Parathyroid adenoma (tissue), 2 donors: Measurements from ENCODE around the gene OBSCN.

Source experiments
- H2AFZ ChIP-seq: fragments of 300-600 bp; sonication (generic); one replicate; pipeline ENCODE4 v1.7.0; 2017; ENCODE audit warnings: antibody characterized with exemption, mild to moderate bottlenecking
- H3K27ac ChIP-seq: fragments of 300-600 bp; sonication (generic); one replicate; pipeline ENCODE4 v1.7.0; 2017
- H3K27me3 ChIP-seq: fragments of 300-600 bp; sonication (generic); one replicate; pipeline ENCODE4 v1.7.0; 2017; ENCODE audit warnings: low read length; ENCODE audit not compliant: control insufficient read depth, insufficient read depth
- H3K36me3 ChIP-seq: fragments of 300-600 bp; sonication (generic); one replicate; pipeline ENCODE4 v1.7.0; 2017; ENCODE audit warnings: low read length; ENCODE audit not compliant: control insufficient read depth, insufficient read depth
- H3K4me1 ChIP-seq: fragments of 300-600 bp; sonication (generic); one replicate; pipeline ENCODE4 v1.7.0; 2017; ENCODE audit warnings: control low read depth
- H3K4me2 ChIP-seq: fragments of 300-600 bp; sonication (generic); one replicate; pipeline ENCODE4 v1.7.0; 2017; ENCODE audit warnings: low read length
- H3K4me3 ChIP-seq: fragments of 300-600 bp; sonication (generic); one replicate; pipeline ENCODE4 v1.7.0; 2017; ENCODE audit warnings: low read depth, low read length
- H3K79me2 ChIP-seq: fragments of 300-600 bp; sonication (generic); one replicate; pipeline ENCODE4 v1.7.0; 2017; ENCODE audit warnings: control low read depth
- H3K9ac ChIP-seq: fragments of 300-600 bp; sonication (generic); one replicate; pipeline ENCODE4 v1.7.0; 2017; ENCODE audit warnings: mild to moderate bottlenecking
- H3K9me3 ChIP-seq: fragments of 300-600 bp; sonication (generic); one replicate; pipeline ENCODE4 v1.7.0; 2017; ENCODE audit warnings: low read length; ENCODE audit not compliant: control insufficient read depth
- TF ChIP-seq, protein P1 (sequence below): fragments of 300-600 bp; sonication (generic); IDR thresholded peaks from one replicate; pipeline ENCODE4 v1.7.0; 2017; ENCODE audit warnings: antibody characterized with exemption, mild to moderate bottlenecking
- donor health status: primary hyperparathyroidism.

Gene OBSCN

DNA sequence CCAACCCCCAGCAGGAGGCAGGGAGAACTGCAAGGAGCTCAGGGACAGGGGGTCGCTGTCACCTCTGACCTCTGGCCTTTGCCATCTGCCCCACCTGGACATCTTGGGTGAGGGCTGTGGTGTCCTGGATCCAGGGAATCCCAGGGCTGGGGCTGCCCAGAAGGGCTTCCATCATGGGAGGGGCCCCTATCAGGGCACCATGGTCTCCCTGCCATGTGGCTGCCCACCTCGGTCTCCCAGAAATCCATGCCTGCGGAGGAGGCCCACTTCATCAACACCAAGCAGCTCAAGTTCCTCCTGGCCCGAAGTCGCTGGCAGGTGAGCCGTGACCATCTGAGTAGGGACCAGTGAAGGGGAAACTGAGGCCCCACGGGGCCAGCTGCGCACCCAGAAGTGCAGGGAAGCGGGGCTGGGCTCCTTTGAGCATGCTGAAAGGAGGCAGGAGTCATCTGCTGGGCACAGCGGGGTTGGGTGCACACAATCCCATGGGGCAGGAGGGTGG lies 162.6 kb downstream of the OBSCN start:
- no peaks in the 10 kb centered on the region for H3K36me3 ChIP-seq
- TF ChIP-seq, protein P1, sequence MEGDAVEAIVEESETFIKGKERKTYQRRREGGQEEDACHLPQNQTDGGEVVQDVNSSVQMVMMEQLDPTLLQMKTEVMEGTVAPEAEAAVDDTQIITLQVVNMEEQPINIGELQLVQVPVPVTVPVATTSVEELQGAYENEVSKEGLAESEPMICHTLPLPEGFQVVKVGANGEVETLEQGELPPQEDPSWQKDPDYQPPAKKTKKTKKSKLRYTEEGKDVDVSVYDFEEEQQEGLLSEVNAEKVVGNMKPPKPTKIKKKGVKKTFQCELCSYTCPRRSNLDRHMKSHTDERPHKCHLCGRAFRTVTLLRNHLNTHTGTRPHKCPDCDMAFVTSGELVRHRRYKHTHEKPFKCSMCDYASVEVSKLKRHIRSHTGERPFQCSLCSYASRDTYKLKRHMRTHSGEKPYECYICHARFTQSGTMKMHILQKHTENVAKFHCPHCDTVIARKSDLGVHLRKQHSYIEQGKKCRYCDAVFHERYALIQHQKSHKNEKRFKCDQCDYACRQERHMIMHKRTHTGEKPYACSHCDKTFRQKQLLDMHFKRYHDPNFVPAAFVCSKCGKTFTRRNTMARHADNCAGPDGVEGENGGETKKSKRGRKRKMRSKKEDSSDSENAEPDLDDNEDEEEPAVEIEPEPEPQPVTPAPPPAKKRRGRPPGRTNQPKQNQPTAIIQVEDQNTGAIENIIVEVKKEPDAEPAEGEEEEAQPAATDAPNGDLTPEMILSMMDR = no peak
- H3K4me2 ChIP-seq = no peak overlapping the region
- no peak overlapping the region for H2AFZ ChIP-seq
- H3K9me3 ChIP-seq = no peaks in the 10 kb centered on the region
- H3K27ac ChIP-seq = no peak overlapping the region
- H3K27me3 ChIP-seq = no peaks in the 10 kb centered on the region
- no peak overlapping the region for H3K4me3 ChIP-seq
- peaks cover 4% of the 10 kb centered on the region for H3K4me1 ChIP-seq
- no peaks in the 10 kb centered on the region for H3K79me2 ChIP-seq
- H3K9ac ChIP-seq = no peak overlapping the region

DNA sequence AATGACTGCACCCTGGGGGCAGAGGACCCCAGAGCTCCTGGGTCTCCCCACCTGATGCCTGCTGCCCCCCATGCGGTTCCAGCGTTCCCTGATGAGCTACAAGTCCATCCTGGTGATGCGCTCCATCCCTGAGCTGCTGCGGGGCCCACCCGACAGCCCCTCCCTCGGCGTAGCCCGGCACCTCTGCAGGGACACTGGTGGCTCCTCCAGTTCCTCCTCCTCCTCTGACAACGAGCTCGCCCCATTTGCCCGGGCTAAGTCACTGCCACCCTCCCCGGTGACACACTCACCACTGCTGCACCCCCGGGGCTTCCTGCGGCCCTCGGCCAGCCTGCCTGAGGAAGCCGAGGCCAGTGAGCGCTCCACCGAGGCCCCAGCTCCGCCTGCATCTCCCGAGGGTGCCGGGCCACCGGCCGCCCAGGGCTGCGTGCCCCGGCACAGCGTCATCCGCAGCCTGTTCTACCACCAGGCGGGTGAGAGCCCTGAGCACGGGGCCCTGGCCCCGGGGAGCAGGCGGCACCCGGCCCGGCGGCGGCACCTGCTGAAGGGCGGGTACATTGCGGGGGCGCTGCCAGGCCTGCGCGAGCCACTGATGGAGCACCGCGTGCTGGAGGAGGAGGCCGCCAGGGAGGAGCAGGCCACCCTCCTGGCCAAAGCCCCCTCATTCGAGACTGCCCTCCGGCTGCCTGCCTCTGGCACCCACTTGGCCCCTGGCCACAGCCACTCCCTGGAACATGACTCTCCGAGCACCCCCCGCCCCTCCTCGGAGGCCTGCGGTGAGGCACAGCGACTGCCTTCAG lies 163.3 kb downstream of the OBSCN start:
- Histone ChIP-seq H3K9ac (no peak overlapping the region), H3K4me3 (no peak overlapping the region), H3K27ac (no peak overlapping the region), H3K36me3 (no peaks in the 10 kb centered on the region), H3K27me3 (no peaks in the 10 kb centered on the region), H3K4me2 (no peak overlapping the region), H3K4me1 (peaks cover 4% of the 10 kb centered on the region), H3K79me2 (no peaks in the 10 kb centered on the region), H3K9me3 (no peaks in the 10 kb centered on the region), H2AFZ (no peak overlapping the region)
- TF ChIP-seq, protein P1 = no peak

DNA sequence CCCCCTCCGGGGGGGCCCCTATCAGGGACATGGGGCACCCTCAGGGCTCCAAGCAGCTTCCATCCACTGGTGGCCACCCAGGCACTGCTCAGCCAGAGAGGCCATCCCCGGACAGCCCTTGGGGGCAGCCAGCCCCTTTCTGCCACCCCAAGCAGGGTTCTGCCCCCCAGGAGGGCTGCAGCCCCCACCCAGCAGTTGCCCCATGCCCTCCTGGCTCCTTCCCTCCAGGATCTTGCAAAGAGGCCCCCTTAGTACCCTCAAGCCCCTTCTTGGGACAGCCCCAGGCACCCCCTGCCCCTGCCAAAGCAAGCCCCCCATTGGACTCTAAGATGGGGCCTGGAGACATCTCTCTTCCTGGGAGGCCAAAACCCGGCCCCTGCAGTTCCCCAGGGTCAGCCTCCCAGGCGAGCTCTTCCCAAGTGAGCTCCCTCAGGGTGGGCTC lies 163.9 kb downstream of the OBSCN start:
- no peak overlapping the region for H3K27ac ChIP-seq

DNA sequence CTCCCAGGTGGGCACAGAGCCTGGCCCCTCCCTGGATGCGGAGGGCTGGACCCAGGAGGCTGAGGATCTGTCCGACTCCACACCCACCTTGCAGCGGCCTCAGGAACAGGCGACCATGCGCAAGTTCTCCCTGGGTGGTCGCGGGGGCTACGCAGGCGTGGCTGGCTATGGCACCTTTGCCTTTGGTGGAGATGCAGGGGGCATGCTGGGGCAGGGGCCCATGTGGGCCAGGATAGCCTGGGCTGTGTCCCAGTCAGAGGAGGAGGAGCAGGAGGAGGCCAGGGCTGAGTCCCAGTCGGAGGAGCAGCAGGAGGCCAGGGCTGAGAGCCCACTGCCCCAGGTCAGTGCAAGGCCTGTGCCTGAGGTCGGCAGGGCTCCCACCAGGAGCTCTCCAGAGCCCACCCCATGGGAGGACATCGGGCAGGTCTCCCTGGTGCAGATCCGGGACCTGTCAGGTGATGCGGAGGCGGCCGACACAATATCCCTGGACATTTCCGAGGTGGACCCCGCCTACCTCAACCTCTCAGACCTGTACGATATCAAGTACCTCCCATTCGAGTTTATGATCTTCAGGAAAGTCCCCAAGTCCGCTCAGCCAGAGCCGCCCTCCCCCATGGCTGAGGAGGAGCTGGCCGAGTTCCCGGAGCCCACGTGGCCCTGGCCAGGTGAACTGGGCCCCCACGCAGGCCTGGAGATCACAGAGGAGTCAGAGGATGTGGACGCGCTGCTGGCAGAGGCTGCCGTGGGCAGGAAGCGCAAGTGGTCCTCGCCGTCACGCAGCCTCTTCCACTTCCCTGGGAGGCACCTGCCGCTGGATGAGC lies 164.5 kb downstream of the OBSCN start:
- H3K36me3 ChIP-seq = no peaks in the 10 kb centered on the region
- no peak overlapping the region for H3K27ac ChIP-seq
- no peaks in the 10 kb centered on the region for H3K9me3 ChIP-seq
- no peaks in the 10 kb centered on the region for H3K79me2 ChIP-seq
- H3K4me3 ChIP-seq = no peak overlapping the region
- TF ChIP-seq, protein P1 = no peak
- no peaks in the 10 kb centered on the region for H3K27me3 ChIP-seq
- H3K4me1 ChIP-seq = peaks cover 4% of the 10 kb centered on the region
- no peak overlapping the region for H3K9ac ChIP-seq
- H3K4me2 ChIP-seq = no peak overlapping the region
- H2AFZ ChIP-seq = peak overlapping the region; percentile 19

More for the DNA sequence above, 163.9 kb downstream of the OBSCN start:
- no peaks in the 10 kb centered on the region for H3K27me3 ChIP-seq
- no peak overlapping the region for H2AFZ ChIP-seq
- H3K79me2 ChIP-seq = no peaks in the 10 kb centered on the region
- no peaks in the 10 kb centered on the region for H3K9me3 ChIP-seq
- TF ChIP-seq, protein P1 = no peak
- H3K4me3 ChIP-seq = no peak overlapping the region
- no peak overlapping the region for H3K9ac ChIP-seq
- no peak overlapping the region for H3K4me2 ChIP-seq
- peaks cover 4% of the 10 kb centered on the region for H3K4me1 ChIP-seq
- no peaks in the 10 kb centered on the region for H3K36me3 ChIP-seq
